Left forelimb (tissue), 1 donor: ENCODE measurements around the gene PGBD2.
A peak's percentile ranks its signal among the peaks of the same experiment; 100 is the strongest.
"Not testable (repeated sequence)": the region's sequence is repeated elsewhere in the genome, so short reads cannot be mapped to it uniquely, and the experiment has no call there.

ENCODE experiments used
- DNase-seq: peaks from one replicate; pipeline ENCODE4 v3.0.0-alpha.2; 2018; ENCODE audit warnings: low spot score

Gene PGBD2

DNA sequence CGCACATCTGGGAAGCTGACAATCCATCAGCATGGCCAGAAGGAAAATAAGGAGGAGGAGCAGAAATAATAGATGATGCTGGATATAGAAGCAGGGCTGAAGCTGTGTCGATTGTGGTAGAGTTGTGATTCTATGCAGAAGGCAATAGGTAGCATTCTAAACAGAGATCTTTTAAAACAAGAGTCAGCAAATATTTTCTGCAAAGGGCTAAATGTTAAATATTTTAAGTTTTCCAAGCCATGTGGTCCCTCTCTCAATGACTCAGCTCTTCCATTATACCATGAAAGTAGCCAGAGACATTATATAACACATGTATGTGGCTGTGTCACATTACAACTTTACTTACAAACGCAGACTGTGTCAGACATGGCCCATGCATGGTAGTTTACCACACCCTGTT lies 21.2 kb downstream of the PGBD2 start:
- DNase-seq: not testable (repeated sequence)

DNA sequence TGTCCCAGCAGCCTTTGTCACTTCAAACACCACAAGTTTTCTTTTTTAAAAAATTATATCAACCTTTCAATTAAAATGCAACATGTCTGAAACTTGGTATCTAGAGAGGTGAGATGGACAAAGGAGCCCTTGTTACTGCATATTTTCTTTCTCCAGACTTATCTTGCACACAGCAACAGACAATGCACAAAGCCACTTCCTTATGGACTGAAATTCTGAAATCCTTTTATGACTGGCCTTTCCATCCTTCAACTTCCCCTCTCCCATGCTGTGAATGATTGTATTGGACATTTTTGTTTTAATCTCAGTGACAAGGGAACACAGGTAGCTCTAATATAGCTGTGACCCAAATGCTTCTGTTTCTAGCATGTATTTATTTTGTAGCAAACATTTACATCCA lies 22.1 kb downstream of the PGBD2 start:
- not testable (repeated sequence) for DNase-seq

DNA sequence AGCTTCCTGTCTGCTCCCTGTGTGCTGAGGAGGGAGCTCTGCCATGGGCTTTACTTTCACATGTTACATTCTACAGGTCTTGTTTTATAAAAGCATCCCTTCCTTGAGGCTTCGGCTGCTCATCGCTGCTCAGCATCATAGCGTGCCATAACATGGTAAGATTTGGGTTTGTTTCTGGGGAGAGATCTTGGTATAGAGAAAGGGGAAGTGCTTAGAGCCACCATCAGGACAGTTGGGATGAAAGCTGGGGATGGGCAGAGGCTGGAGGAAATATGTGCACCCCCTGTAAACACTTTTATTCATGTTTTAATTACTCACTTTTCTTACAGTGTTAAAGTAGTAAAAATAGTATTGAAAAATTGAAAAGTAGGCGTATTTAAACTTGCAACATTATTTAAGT lies 24.0 kb downstream of the PGBD2 start:
- DNase-seq: not testable (repeated sequence)

DNA sequence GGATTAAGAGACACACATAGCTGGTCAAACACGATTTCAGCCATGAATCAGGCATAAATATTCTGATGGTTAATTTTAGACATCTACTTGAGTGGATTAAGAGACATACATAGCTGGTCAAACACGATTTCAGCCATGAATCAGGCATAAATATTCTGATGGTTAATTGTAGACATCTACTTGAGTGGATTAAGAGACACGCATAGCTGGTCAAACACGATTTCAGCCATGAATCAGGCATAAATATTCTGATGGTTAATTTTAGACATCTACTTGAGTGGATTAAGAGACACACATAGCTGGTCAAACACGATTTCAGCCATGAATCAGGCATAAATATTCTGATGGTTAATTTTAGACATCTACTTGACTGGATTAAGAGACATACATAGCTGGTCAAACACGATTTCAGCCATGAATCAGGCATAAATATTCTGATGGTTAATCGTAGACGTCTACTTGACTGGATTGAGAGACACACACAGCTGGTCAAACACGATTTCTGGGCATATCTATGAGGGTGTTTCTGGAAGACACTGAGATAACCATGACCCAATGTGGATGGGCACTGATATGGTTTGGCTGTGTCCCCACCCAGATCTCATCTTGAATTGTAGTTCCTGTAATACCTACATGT lies 32.3 kb downstream of the PGBD2 start:
- DNase-seq: not testable (repeated sequence)

DNA sequence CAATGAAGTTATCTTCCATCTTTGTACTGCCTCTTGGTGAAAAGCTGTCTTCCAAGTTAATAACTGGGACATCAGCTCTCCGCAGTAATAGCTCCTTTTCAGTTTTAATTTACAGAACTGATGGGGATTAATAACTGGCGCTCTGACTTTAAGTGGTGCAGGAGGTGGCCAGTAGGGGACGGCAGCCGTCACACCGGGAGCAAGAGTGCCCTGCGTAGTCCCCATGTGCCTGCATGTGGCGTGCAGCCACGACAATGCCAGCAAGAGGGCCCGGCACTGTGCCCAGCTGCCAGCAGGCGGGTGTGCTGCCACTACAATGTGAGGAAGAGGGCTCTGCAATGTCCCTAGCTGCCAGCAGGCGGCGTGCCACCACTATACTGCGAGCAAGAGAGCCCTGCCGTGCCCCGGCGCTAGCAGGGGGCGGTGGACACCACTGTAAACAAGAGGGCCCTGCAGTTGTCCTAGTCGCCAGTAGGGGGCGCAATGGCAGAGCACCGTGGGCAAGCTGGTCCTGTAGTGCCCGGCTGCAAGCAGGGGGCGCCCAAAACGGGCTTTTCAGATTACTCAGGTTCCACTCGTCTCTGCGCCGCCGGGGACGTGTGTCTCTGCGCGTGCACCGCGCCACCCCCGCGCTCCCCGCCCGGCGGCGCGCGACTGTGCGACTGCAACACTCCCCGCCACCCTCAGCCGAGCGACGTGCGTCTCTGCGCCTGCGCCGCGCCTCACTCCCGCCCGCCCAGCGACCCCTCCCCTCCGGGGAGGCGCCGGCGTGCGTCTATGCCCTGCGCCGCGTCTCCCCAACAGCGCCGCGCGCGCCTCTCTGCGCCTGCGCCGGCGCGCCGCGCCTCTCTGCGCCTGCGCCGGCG lies 38.3 kb downstream of the PGBD2 start:
- not testable (repeated sequence) for DNase-seq

DNA sequence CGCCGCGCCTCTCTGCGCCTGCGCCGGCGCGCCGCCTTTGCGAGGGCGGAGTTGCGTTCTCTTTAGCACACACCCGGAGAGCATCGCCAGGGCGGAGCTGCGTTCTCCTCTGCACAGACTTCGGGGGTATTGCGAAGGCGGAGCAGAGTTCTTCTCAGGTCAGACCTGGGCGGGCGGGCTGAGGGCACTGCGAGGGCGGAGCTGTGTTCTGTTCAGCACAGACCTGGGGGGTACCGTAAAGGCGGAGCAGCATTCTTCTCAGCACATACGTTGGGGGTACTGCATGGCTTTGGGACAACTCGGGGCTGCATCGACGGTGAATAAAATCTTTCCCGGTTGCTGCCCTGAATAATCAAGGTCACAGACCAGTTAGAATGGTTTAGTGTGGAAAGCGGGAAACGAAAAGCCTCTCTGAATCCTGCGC lies 39.0 kb downstream of the PGBD2 start:
- DNase-seq: not testable (repeated sequence)

DNA sequence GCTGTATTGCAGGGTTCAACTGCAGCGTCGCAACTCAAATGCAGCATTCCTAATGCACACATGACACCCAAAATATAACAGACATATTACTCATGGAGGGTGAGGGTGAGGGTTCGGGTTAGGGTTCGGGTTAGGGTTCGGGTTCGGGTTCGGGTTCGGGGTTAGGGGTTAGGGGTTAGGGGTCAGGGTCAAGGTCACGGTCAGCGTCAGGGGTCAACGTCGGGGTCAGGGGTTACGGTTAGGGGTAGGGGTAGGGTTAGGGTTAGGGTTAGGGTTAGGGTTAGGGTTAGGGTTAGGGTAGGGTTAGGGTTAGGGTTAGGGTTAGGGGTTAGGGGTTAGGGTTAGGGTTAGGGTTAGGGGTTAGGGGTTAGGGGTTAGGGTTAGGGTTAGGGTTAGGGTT lies 39.4 kb downstream of the PGBD2 start:
- peak; percentile 80 for DNase-seq

DNA sequence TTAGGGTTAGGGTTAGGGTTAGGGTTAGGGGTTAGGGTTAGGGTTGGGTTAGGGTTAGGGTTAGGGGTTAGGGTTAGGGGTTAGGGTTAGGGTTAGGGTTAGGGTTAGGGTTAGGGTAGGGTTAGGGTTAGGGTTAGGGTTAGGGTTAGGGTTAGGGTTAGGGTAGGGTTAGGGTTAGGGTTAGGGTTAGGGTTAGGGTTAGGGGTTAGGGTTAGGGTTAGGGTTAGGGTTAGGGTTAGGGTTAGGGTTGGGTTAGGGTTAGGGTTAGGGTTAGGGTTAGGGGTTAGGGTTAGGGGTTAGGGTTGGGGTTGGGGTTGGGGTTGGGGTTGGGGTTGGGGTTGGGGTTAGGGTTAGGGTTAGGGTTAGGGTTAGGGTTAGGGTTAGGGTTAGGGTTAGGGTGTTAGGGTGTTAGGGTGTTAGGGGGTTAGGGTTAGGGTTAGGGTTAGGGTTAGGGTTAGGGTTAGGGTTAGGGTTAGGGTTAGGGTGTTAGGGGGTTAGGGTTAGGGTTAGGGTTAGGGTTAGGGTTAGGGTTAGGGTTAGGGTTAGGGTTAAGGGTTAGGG lies 39.9 kb downstream of the PGBD2 start:
- DNase-seq: not testable (repeated sequence)
